BJ (cell line): Measurements from ENCODE around the gene SLC9A5. TPM values are rescaled to one million over a fixed set of nuclear protein-coding genes. Genes with fewer than 3 reads are reported as not detected.

Source experiments
- CTCF ChIA-PET: fragments of 350-600 bp; formaldehyde crosslinking; extraction: SDS; loops from one replicate; lab custom pipeline; 2021; ENCODE audit warnings: antibody characterized with exemption, inconsistent platforms; lab: Yijun Ruan, JAX
- POLR2A ChIA-PET: fragments of 300-600 bp; sonication (Branson Sonifier 250); formaldehyde crosslinking; extraction: SDS; loops from one replicate; lab custom pipeline; 2021; ENCODE audit warnings: antibody characterized with exemption; lab: Charles Lee
- DNase-seq: peaks from one replicate; pipeline ENCODE4 v3.0.0-alpha.2; 2011; ENCODE audit warnings: low read depth
- H3K27me3 ChIP-seq: 2 replicates; pipeline ENCODE4 v1.6.0; 2011; ENCODE audit warnings: low read length; ENCODE audit not compliant: control insufficient read depth, insufficient read depth
- H3K36me3 ChIP-seq: 2 replicates; pipeline ENCODE4 v1.5.1; 2011; ENCODE audit warnings: low read length; ENCODE audit not compliant: control insufficient read depth, insufficient read depth
- H3K4me3 ChIP-seq: 2 replicates; pipeline ENCODE4 v1.5.1; 2011; ENCODE audit warnings: low read depth, mild to moderate bottlenecking, control low read depth, low read length
- polyA plus RNA-seq: library from polyadenylated mRNA; depleted of rRNA; stranded (reverse); fragments of >200 nt; gene quantifications from 2 replicates; pipeline ENCODE4 v1.2.3, GENCODE V29; 2011
- TF ChIP-seq, protein P1 (sequence below): IDR thresholded peaks from 2 replicates; pipeline ENCODE4 v1.5.1; 2011; ENCODE audit warnings: low read depth, mild to moderate bottlenecking, control low read depth, inconsistent platforms, low read length, moderate library complexity; ENCODE audit not compliant: insufficient read depth

The SLC9A5 gene
- polyA plus RNA-seq, 1 experiment, result 2.6 TPM

- TF ChIP-seq, protein P1, sequence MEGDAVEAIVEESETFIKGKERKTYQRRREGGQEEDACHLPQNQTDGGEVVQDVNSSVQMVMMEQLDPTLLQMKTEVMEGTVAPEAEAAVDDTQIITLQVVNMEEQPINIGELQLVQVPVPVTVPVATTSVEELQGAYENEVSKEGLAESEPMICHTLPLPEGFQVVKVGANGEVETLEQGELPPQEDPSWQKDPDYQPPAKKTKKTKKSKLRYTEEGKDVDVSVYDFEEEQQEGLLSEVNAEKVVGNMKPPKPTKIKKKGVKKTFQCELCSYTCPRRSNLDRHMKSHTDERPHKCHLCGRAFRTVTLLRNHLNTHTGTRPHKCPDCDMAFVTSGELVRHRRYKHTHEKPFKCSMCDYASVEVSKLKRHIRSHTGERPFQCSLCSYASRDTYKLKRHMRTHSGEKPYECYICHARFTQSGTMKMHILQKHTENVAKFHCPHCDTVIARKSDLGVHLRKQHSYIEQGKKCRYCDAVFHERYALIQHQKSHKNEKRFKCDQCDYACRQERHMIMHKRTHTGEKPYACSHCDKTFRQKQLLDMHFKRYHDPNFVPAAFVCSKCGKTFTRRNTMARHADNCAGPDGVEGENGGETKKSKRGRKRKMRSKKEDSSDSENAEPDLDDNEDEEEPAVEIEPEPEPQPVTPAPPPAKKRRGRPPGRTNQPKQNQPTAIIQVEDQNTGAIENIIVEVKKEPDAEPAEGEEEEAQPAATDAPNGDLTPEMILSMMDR, result peak; percentile 17; the same call in 1 of the 2 replicates
- ChIA-PET POLR2A (interaction anchor here (0.7 to 0.8 kb wide), 2 partner anchors 17 to 53 kb away, joined by 3 read pairs; no protein-coding TSS in a partner anchor), CTCF (interaction anchor here (1.0 to 2.3 kb wide), 7 partner anchors 8 to 44 kb away, joined by 3 to 15 read pairs (median 4); partner anchors contain the start of genes FHOD1 and MATCAP1)
Measured at GRCh38 chr16:67226804-67227566, 21.8 kb upstream of the SLC9A5 start, which contains the start of gene TMEM208. TSS of gene TMEM208 (plus strand) at chr16:67227130. CDS start at chr16:67227219, 89 bp downstream.

DNA sequence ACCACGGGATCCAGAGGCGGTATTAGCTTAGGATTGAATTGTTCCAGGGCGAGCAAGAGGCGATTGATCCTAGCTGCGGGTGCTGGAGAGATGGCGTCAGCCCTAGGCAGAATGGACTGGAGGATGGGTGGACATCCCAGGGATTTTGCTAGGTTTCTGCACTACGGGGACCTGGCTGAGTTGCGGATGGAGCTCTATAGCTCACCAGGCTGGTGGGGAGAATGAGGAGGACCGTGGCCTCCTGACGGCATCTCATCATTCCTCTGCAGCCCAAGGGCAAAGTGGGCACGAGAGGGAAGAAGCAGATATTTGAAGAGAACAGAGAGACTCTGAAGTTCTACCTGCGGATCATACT is 21.2 kb upstream of the SLC9A5 start:
- ChIA-PET POLR2A (interaction anchor here (0.7 kb wide), 1 partner anchor 17 kb away, joined by 3 read pairs; no protein-coding TSS in a partner anchor), CTCF (interaction anchor here (1.0 to 2.3 kb wide), 6 partner anchors 8 to 42 kb away, joined by 3 to 15 read pairs (median 4); partner anchors contain the start of gene FHOD1)
- TF ChIP-seq, protein P1, result no peak
- no peak for DNase-seq
- no peaks in the 10 kb centered on the region for H3K27me3 ChIP-seq
- peak overlapping the region; percentile 98 for H3K4me3 ChIP-seq
- peaks cover 29% of the 10 kb centered on the region for H3K36me3 ChIP-seq

More at GRCh38 chr16:67226804-67227566, 21.8 kb upstream of the SLC9A5 start, which contains the start of gene TMEM208:
- DNase-seq, result peak; percentile 92
- H3K27me3 ChIP-seq, result no peaks in the 10 kb centered on the region
- H3K36me3 ChIP-seq, result peaks cover 28% of the 10 kb centered on the region
- peak within 1 kb of the TSS; percentile 98 for H3K4me3 ChIP-seq

GRCh38 chr16:67228034-67228785 is 20.6 kb upstream of the SLC9A5 start:
- H3K27me3 ChIP-seq, result no peaks in the 10 kb centered on the region

DNA sequence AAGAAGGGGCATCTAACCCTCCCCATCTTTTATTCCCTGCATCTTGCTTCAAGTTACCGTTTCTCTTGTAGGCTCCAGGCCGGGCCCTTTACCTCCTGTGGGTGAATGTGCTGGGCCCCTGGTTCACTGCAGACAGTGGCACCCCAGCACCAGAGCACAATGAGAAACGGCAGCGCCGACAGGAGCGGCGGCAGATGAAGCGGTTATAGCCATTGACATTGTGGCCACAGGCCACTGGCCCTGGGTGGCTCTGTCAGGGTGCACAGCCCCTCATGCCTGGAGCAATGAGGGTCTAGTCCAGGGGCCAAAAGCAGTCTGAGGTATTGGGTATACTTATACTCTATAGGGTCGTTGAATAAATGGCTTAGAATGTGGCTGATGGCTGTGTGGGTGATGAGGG is 19.9 kb upstream of the SLC9A5 start:
- no peak overlapping the region for H3K4me3 ChIP-seq
- ChIA-PET POLR2A (no interaction called here), CTCF (no interaction called here)
- TF ChIP-seq, protein P1, result no peak
- H3K27me3 ChIP-seq, result no peaks in the 10 kb centered on the region
- peaks cover 30% of the 10 kb centered on the region for H3K36me3 ChIP-seq
- DNase-seq, result no peak

More at GRCh38 chr16:67228034-67228785, 20.6 kb upstream of the SLC9A5 start:
- DNase-seq, result no peak
- ChIA-PET POLR2A (no interaction called here), CTCF (interaction anchor here (1.4 to 2.3 kb wide), 4 partner anchors 10 to 43 kb away, joined by 3 to 15 read pairs (median 6); no protein-coding TSS in a partner anchor)
- Histone ChIP-seq H3K36me3 (peaks cover 29% of the 10 kb centered on the region), H3K4me3 (peak overlapping the region; percentile 98)
- TF ChIP-seq, protein P1, result no peak
